GM19324 (cell line): ENCODE measurements around the gene FARS2.
"Not testable (repeated sequence)": the region's sequence is repeated elsewhere in the genome, so short reads cannot be mapped to it uniquely, and the experiment has no call there.

Experiments used
- ATAC-seq: cut with Tn5 transposase; IDR thresholded peaks from one replicate; pipeline ENCODE4 v1.9.1; 2021; ENCODE audit warnings: mild to moderate bottlenecking, moderate library complexity; ENCODE audit not compliant: unreplicated experiment, low FRiP score

The FARS2 gene

GRCh38 chr6:5559651-5560050 lies 298.3 kb downstream of the FARS2 start:
- no peak for ATAC-seq

GRCh38 chr6:5562277-5562676 lies 301.0 kb downstream of the FARS2 start:
- no peak for ATAC-seq

GRCh38 chr6:5563086-5563485 lies 301.8 kb downstream of the FARS2 start:
- no peak for ATAC-seq

- not testable (repeated sequence) for ATAC-seq
Measured at GRCh38 chr6:5564746-5565145, 303.4 kb downstream of the FARS2 start.

GRCh38 chr6:5565971-5566370 lies 304.7 kb downstream of the FARS2 start:
- ATAC-seq: no peak

- ATAC-seq: no peak
Measured at GRCh38 chr6:5566718-5567117, 305.4 kb downstream of the FARS2 start.

- ATAC-seq: no peak
Measured at GRCh38 chr6:5567352-5567751, 306.0 kb downstream of the FARS2 start.

- no peak for ATAC-seq
Measured at GRCh38 chr6:5567890-5568289, 306.6 kb downstream of the FARS2 start.

GRCh38 chr6:5569491-5569890 lies 308.2 kb downstream of the FARS2 start:
- ATAC-seq: no peak

- no peak for ATAC-seq
Measured at GRCh38 chr6:5570641-5571040, 309.3 kb downstream of the FARS2 start.

GRCh38 chr6:5580736-5581581 lies 319.6 kb downstream of the FARS2 start:
- no peak for ATAC-seq

- ATAC-seq: no peak
Measured at GRCh38 chr6:5582762-5583161, 321.4 kb downstream of the FARS2 start.

GRCh38 chr6:5583528-5583927 lies 322.2 kb downstream of the FARS2 start:
- ATAC-seq: no peak

GRCh38 chr6:5584078-5584482 lies 322.8 kb downstream of the FARS2 start:
- no peak for ATAC-seq

- no peak for ATAC-seq
Measured at GRCh38 chr6:5587648-5588047, 326.3 kb downstream of the FARS2 start.

GRCh38 chr6:5589422-5590141 lies 328.3 kb downstream of the FARS2 start:
- ATAC-seq: no peak

GRCh38 chr6:5590187-5590586 lies 328.9 kb downstream of the FARS2 start:
- no peak for ATAC-seq

GRCh38 chr6:5592886-5593519 lies 331.7 kb downstream of the FARS2 start:
- ATAC-seq: no peak

GRCh38 chr6:5595184-5595583 lies 333.9 kb downstream of the FARS2 start:
- ATAC-seq: no peak

GRCh38 chr6:5597413-5597812 lies 336.1 kb downstream of the FARS2 start:
- ATAC-seq: no peak

- no peak for ATAC-seq
Measured at GRCh38 chr6:5598123-5598522, 336.8 kb downstream of the FARS2 start.
